ENCODE measurements around the gene RARA. TPM values are rescaled to one million over a fixed set of nuclear protein-coding genes. Genes with fewer than 3 reads are reported as not detected.
"Not testable (repeated sequence)": the region's sequence is repeated elsewhere in the genome, so short reads cannot be mapped to it uniquely, and the experiment has no call there.

The RARA gene
- polyA plus RNA-seq, 4 donors = 35.1 to 42.9 (median 39.2) TPM

DNA sequence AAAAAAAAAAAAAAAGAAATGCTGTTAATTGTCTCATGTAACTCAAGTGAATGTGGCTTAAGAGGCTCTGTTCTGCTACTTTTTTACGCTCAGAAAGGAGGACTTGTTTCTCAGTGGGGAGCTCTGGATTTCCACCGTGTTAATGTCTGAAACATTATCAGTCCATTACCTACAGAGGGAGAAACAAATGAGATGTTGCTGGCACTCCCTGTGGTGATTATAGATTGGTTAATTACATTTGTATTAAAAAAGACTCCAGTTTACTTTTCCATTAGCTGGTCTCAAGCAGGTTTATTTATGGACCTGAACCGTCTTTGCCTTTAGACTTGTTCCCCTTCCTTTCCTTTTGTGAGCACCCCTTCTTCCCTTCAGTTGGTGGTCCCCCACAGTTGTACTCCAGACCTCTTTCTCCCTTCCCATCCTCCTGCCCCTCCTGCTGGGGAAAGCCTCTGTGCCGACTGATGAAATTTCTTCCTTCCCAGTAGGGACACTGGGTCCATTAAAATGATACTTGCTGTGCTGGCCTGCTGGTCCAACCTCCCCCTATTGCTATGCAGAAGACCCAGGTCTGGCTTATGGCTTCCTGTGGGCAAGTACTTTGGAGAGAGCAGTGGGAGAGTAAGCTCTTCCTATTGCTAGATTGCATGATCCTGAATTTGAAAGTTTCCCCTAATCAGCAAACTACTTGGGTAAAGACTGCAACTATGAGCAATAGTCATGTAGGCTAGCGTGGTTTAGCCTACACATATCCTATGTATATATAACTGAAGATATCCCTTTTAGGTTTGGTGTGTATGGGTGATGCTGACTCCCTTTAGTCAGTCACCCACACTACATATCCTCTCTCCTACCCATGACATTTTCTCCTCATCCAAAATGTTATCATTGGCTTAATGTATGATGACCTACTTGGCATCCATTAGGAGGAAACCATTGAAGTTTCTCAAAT lies 13.2 kb upstream of the RARA start:
- no peak for DNase-seq (ENCODE audit: low read depth in 4 of 4, low spot score in 2 of 4)

DNA sequence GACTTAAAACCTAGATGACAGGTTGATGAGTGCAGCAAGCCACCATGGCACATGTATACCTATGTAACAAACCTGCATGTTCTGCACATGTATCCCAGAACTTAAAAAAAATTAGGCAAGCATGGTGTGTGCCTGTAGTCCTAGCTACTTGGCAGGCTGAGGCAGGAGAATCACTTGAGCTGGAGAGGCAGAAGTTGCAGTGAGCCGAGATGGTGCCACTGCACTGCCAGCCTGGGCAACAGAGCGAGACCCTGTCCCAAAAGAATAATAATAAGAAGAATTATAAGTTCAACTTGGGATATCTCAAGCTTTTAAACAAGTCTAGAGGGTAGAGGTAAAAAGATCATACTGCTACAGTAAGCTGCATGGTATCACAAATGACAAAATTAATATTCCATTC lies 11.5 kb upstream of the RARA start:
- no peak for DNase-seq (ENCODE audit: low read depth in 4 of 4, low spot score in 2 of 4)

DNA sequence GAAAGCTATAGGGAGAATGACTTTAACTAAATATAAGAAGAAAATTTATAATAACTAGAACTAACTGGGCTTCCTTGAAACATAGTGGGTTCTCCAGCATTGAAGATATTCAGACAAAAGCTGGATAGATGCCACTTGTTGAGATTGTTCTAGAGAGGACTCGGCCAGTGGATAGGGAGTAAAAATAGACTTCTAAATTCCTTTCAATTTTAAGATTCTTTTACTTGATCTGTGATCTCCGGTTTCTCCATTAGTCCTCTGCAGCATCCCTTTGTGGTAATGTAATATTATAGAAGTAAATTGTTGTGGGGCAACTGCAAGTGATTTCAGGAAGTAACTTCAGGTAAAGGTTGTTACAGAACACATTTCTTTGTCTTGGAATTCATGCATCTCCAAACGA lies 10.3 kb upstream of the RARA start:
- no peak for DNase-seq (ENCODE audit: low read depth in 4 of 4, low spot score in 2 of 4)

DNA sequence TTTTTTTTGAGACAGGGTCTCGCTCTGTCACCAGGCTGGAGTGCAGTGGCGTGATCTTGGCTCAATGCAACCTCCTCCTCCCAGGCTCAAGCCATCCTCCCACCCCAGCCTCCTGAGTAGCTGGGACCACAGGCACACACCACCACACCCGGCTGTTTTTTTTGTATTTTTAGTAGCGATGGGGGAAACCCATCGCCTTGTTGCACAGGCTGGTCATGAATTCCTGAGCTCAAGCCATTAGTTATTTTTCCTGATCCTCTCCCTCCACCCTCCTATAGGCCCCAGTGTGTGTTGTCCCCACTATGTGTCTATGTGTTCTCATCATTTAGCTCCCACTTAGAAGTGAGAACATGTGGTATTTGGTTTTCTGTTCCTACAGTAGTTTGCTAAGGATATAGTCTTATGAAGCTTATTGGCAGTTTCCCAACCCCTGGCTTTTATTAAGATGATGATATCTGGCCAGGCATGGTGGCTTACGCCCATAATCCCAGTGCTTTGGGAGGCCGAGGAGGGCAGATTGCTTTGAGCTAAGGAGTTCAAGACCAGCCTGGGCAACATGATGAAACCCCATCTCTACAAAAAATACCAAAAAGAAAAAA lies 9.7 kb upstream of the RARA start:
- not testable (repeated sequence) for DNase-seq (ENCODE audit: low read depth in 4 of 4, low spot score in 2 of 4)

DNA sequence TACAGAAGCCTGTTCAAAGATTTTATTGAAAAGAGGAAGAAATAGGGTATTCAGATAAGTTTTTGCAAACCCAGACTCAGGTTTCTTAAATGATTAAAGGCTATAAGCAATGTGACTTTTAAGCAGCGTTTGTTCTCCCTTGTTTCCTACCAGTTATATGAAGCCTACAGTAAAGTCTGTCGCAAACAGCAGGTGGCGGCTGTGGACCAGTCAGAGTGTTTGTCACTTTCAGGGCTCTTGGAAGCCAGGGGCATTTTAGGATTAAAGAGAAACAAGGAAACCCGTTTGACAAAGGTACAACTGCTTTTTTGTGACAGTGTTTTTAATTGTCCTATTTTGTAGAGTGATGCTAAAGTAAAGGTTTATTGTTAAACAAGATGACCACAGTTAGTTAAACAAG lies 7.7 kb upstream of the RARA start:
- no peak for DNase-seq (ENCODE audit: low read depth in 4 of 4, low spot score in 2 of 4)

DNA sequence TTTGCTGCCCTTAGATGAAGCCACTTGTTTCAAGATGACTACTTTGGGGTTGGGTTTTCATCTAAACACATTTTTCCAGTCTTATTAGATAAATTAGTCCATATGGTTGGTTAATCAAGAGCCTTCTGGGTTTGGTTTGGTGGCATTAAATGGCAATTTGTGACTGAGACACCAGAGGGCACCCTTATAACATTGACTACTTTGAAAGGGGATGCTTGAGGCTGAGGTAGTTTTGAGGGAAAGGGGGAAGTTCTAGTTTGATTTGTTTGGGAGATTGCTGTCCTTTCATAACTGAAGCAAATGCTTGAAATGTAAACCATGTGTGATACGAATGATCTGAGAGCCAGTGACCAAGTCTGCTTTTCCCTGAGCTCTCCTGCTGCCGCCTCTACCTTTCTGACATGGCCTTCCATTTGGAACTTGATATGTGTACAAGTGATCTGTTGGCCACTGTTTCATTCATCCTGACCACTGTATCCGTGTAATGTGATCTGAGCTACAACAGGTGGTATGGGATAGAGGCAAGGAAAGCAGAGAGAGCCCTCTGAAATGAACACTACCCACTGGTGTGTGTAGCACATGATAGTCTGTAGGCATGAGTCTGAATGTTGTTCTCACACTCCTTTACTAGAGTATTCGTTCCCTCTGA lies 5.8 kb upstream of the RARA start:
- DNase-seq (ENCODE audit: low read depth in 4 of 4, low spot score in 2 of 4) = no peak

DNA sequence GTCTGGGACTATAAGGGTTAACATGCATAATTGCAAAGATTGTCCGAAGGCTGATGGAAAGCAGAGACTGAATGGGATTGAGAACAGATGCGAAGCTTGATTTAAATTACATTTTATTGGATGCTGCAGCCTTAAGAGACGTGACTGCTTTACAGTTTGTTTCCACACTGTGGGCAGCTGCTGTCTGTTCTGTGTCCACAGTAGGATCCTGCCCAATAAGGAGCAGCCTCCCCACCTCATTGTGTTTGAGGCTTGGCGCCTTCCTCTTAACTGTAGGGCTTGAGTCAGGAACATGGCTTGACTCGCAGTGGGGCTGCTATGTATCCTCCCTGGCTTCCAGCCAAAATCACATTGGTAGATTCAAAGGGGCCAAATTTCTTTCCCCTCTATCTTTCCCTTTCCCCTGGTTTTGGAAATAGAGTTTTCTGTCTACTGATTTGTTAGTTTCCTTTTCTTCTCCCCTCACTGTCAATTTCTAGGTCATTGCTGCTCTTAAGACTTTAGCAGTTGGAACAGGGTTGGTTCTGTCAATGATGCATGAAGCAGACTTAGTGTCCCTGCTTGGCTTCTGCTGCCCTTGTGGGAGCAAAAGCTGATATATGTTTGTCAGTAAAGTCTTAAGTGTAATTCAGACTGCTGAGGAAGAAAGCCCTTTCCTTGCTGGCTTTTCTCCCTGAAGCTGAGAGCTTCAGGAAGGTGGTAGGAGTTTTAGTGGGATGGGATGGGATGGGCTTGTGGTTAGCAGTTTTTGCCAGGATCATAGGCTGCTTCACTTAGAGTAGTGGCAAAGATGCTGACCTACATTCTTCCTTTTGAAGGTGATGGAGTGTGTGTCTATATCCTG lies 5.0 kb upstream of the RARA start:
- DNase-seq (ENCODE audit: low read depth in 4 of 4, low spot score in 2 of 4) = no peak

DNA sequence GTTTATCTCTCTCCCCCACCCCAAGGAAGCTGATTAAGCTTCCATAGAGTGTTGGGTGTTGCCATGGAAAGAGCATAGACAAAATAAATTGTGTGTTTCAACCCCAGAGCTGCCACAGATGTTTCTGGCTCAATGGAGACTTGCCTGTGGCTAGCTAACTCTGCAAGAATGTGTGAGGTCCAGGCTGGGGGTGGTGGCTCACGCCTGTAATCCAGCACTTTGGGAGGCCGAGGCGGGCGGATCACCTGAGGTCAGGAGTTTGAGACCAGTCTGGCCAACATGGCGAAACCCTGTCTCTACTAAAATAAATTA lies 4.5 kb upstream of the RARA start:
- DNase-seq (ENCODE audit: low read depth in 4 of 4, low spot score in 2 of 4) = not testable (repeated sequence)

DNA sequence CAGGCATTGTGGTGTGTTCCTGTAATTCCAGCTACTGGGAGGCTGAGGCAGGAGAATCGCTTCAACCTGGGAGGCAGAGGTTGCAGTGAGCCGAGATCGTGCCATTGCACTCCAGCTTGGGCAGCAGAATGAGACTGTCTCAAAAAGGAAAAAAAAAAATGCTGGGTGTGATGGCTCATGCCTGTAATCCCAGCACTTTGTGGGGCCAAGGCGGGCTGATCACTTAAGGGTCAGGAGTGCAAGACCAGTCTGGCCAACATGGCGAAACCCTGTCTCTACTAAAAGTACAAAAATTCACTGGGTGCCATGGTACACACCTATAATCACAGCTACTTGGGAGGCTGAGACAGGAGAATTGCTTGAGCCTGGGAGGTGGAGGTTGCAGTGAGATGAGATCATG lies 4.1 kb upstream of the RARA start:
- DNase-seq (ENCODE audit: low read depth in 4 of 4, low spot score in 2 of 4) = not testable (repeated sequence)

DNA sequence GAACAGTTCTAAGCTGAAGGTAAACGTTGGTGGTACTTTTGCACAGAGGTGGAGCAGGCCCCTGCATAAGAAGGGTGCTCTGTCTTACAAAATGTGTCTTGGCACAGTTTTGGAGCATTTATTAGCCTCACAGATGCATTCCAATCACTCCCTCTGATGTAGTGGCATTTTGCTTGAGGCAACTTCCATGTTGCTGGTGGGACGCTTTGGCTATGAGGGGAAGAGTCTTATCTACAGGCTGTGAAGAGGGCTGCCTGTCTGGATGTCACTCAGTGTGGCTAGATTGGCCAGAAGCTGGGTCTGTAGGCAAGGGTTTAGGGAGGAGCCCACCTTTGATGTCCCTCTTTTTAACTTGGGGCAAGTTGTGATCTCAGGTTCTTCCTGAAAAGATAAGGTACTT lies 2.6 kb upstream of the RARA start:
- no peak for DNase-seq (ENCODE audit: low read depth in 4 of 4, low spot score in 2 of 4)

DNA sequence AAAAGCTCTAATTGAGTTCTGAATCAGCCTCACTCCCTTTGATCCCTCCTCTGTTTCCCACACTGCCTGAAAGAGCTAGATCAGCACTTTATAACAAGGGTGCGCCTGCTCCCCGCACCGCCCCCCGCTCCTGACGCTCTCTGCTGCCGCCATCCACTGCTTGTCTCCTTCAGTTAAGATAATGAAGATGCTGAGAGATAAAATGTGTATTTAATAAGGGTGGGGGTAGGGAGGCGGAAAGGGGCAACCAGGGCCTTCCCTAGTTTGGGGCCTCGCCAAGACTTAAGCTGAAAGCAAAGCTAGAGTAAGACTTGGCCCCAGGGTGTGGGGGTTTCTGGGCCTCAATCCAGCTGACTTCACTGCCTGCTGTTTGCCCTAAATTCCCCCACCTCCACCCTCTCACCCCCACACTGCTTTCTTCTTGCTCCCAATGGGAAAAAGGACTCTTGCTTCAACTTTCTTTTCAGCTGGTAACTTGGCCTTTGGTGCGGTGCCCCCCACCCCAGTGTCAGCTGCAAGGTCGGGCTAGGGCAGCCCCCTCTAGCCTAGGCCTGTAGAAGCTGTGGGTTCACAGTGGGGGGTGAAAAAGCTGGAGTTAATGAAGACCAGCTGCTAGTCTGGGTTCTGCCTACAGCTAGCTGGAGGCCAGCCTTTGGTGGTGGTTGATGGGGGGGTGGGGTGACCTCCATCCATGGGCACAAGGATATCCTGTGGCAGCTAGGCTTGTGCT lies 1.8 kb upstream of the RARA start:
- no peak for DNase-seq (ENCODE audit: low read depth in 4 of 4, low spot score in 2 of 4)

DNA sequence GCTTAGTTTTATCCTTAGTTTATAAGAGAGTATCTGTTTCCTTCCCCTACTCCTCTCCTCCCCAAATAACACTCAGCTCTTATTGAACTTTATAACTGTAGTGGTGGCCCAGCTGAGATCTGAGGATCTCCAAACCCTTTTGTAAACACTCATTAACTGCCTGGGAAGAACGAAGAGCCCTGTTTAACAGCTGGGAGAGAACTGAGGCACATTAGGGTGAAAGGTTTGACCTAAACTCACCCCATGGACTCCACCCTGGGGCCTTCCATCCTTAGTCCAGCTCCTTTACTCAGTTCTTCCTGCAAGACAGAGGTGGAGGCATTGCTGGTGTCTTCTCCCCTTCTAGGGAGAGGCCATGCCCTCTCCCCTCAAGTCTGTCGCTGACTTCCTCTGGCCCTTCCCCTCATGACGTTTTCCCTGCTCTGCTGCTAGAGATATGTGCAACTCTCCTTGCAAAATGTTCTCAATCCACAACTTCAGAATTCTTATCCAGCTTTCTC lies 1.2 kb upstream of the RARA start:
- no peak for DNase-seq (ENCODE audit: low read depth in 4 of 4, low spot score in 2 of 4)

DNA sequence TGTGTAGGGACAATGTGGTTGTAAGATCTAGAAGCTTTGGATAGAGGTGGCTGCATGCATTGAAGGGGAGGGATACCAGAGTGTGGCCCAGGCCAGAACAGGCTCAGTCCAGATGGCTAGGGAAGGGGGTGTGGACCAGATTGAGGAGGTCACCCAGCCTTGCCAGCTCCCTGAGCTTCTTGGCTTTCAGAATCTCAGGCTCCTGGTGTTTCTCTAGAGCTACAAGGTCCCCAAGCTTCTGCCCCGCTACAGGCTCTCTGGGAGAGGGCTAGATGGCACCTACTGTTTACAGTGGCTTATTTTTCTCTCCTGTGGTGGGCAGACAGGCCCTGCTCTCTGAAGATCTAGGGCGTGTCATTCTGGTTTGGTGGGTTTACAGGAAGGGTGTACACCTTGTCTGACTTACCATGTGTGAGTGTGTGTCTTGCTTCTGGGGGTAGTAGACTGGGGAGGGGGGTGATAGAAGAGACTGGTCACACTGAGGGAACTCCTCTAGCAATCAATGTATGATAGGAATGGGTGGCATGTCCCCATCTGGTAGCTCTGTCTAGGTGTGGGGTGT lies 1.1 kb downstream of the RARA start:
- DNase-seq (ENCODE audit: low read depth in 4 of 4, low spot score in 2 of 4) = no peak

DNA sequence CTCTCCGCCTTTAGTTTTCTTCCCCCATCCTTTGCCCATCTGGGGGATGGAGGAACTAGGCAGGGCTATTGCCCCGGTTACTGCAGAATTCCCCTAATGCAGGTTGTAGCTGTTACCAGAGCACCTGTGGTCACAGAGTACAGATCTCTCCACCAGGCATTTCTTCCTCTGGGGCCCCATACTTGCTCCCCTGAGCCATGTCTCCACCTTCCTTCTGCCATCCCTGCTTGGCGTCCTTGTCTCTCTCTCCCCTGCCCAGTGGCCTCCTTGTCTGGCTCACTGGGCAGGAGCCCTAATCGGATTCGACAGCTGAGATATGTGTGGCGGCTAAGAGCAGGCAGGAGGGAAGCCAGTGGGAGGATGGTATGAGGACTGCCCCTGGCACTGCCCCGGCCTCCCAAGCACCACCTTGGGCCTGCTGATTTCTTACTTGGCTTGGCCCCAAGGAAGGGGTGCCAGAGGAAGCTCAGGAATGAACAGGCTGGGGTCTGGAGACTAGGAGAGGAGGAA lies 2.0 kb downstream of the RARA start:
- no peak for DNase-seq (ENCODE audit: low read depth in 4 of 4, low spot score in 2 of 4)

DNA sequence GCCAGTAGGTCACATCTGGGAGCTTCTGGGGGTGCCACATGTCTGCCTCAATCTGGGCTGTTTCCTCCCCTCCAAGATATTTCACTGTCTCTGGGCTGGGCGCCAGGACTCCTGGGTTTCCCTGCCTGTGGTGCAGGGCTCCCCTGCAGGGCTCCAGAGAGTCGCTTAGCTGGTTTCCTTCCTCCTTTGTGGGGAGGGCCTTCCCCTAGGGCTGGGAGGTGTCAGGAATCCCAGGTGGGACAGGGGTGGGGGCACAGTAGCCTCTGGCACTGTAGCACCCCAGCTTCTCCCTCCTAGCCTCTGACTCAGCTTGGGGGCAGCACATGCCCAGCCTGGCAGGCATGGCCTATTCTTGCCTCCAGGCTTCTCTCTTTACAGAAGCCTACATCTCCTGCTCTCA lies 2.6 kb downstream of the RARA start:
- no peak for DNase-seq (ENCODE audit: low read depth in 4 of 4, low spot score in 2 of 4)

DNA sequence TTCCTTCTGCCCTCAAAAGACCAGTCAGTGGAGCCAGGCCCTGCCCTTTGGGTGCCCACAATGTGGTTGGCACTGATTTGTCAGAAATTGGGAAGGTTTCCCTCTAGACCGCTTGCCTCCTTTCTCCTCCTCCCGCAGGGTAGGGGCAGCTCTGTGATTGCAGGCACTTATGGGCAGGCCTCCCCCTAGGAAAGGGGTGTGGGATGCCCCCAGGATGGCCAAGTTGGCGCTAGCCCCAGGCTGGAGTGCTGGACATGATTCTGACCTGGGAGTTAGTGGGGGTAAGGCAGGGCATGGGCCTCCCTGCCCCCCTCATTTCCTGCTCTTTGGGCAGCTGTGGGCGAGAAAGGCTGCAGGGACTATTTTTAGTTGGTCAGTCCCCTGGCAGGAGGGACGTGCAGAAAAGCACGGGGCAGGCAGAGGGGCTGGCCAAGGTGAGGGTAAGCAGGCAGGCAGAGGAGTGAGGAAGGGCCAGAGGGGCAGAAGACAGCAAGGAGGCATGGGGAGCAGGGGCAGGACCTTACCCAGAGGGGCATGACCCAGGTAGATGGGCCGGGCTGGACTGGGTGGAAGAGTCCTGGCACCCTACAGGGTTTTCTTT lies 3.3 kb downstream of the RARA start:
- DNase-seq (ENCODE audit: low read depth in 4 of 4, low spot score in 2 of 4) = no peak

DNA sequence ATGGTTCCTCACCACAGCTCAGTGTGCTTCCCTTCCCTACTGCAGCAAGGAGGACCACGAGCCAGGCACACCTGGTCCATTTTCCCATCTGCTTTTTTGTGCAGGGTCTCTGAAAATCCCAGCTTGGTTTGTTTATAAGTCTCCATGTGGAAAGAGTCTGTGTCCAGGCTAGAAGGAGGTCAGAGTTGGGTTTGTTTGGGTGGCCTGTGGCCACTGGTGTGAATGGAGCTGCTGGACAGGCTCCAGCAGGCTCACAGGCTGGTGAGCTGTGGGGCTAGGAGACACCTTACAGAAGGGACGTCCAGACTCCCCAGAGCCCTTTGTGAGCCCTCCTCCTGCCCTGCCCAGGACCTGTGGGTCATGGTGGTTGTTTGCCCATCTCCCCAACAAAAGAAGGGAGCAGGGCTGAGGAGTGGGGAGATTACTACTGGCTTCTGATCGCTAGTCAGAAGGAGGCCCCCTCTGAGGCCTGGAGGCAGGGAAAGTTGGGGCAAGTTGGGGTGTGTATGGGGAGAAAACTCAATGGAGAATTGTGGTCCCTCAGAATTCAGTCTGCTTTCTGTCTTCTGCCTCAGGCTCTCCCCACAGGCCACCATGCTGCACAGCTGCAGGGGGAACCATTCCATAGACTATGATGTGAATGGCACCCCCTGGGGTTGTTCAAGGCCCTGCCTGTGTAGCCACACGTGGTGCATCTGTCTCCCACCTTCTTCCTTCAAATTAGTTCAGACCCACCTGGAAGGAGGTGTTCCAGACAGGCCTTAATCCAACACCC lies 4.1 kb downstream of the RARA start:
- DNase-seq (ENCODE audit: low read depth in 4 of 4, low spot score in 2 of 4) = no peak
